NCI-H2227 (cell line): ENCODE data around the gene RUNX3.

Experiments used
- DNase-seq: peaks from one replicate; lab custom pipeline; 2025; ENCODE audit not compliant: unreplicated experiment; lab: John Stamatoyannopoulos, UW

Gene RUNX3

DNA sequence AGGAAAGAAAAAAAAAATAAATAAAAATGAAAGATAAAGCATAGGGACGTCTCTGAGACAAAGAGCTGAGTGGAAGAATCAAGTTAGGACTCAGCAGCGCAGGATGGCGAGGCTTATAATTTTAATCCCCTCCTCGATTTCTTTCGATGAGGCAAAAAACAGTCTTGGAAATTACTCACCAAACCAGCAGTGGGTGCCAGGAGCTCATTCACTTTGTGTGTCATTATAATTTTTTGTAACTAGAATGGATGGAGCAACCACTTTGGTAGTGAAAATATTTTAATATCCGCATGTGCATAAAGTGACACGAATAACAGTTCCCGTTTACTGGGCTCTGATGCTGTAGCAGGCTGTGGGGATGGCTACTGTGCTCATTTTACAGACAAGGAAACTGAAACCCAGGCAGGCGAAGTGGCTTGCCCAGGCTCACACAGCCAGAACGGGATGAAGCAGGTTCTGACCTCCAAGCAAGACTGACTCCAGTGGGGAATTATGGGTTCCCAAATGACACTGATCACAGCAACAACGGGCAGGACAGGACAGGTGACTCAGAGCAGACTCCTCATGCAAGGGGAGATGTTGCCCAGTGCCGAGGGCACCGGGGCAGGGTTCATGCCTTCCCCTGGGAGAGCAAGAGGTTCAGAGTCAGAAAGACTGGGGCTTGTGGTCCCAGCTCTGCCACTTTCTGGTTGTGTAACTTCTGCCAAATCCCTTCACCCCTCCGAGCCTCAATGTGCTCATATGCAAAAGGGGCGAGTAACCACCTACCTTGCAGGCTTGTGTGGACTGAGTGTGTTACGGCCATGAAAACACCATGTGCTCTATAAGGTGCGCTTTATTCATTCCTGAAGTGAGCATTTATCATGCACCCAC is 63.6 kb downstream of the RUNX3 start:
- no peak for DNase-seq

DNA sequence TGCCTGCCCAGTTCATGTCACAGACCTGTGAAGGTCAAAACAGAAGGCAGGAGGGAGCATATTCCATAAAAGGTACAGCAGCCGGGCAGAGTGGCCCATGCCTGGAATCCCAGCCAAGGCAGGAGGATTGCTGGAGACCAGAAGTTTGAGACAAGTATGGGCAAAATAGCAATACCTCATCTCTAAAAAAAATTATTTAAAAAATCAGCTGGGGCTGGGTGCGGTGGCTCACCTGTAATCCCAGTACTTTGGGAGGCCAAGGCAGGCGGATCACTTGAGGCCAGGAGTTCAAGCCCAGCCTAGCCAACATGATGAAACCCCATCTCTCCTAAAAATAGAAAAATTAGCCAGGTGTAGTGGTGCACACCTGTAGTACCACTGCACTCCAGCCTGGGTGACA is 64.5 kb downstream of the RUNX3 start:
- no peak for DNase-seq

DNA sequence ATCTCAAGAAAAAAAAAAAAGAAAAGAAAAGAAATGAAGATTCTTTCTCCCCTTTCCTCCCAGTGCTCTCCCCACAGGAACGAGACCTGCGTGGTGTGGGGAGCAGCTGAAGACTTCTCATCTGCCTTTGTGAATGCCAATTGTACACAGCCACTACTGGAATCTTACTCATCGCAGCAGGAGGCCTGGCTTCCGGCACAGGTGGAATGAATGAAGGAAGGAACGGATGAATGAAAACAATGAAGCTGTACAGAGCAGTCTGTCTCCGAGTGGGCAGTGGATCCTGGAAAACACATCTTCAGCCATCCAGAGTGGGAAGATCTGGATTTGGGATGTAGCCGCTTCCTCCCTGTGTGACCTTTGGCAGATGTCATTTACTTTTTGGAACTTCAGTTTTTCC is 64.9 kb downstream of the RUNX3 start:
- no peak for DNase-seq

DNA sequence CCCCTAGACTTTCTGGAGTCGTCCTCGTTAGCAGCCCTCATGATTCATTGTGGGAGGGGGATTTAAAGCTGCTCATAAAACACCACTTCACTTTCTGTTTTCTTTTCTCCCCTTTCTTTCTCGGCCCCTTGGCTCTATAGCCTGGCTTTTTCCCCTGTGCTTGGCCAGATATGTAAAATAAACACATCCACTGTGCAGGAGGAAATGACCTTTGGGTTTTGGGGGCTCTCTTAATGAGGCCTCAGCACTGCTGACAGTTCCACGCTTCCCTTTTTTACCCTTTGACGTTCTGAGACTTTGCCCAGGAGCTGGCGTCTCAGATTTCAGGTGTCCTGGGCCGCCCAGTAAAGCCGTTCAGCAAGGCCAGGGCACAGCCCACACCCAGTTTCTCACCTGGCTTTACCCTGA is 65.7 kb downstream of the RUNX3 start:
- no peak for DNase-seq

DNA sequence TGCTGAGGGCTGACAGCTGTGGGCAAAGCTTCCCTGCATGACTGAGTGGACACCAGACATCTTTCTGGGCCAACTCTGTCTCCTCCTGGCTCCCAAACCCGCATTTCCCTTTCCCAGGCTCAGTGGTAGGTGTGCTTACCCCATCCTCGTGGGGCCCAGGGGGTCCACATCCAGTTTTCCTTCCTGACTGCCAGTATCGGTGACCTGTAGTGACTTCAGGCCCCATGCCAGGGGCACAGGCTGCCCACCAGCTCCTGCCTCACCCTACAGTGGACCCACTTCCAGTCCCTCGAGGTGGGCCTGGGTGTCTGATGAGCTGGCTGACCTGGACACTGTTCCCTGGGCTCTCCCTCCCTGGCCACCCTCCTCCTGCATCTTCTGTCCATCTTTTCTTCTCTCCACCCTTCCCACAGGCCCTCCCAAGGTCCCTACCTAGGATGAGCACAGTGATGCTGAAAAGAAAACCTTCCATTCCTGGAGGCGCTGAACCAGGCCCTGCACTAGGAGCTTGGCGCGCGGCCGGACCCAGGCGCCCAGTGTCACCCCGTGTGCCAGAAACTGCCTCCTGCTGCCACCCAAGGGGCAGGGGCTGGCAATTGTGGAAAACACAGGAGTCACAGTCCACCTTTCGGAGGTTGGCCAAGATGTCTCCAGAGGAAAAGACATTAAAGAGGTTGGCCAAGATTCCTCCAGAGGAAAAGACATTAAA is 67.1 kb downstream of the RUNX3 start:
- DNase-seq = no peak

DNA sequence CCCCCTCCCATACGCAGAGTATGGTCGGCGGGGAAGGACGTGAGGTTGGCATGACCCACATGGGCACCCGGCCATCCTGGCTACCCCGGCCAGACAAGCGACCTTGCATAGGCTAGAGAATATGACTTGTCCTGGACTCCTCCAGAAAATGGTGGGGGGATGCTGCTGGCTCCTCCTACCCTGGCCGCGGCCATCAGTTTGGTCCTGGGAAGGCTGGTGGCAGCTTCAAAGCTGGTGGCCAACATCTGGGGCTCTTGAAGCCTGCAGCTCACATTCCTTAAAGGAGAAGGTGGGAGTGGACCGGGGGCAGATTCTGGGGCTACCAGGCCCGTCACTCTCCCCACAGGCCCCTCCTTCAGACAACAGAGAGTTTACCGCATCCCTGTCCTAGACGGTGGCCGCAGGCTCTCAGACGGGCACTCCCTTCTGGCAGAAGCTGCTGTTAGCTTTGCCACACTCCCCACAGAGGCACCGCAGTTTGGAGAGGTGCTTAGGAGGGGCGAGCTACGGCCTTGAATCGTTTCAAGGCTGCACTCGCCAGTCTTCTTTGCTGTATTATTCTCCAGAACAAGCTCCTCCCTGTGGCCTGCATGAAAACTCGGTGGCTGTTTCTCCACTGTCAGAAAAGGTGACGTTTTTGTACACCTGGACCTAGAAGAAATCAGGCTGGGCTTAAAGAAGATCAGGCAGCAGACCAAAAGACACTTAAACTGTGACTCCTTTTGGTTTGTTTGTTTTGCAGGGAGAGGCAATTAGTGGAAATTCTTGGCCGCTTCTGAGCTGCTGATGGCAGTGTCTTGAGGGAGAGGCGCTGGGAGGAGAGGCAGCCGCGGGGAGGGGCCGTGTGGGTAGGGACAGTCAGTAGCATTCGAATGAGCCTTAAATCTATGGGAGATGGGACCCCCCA is 68.0 kb downstream of the RUNX3 start:
- DNase-seq = peak; percentile 19

DNA sequence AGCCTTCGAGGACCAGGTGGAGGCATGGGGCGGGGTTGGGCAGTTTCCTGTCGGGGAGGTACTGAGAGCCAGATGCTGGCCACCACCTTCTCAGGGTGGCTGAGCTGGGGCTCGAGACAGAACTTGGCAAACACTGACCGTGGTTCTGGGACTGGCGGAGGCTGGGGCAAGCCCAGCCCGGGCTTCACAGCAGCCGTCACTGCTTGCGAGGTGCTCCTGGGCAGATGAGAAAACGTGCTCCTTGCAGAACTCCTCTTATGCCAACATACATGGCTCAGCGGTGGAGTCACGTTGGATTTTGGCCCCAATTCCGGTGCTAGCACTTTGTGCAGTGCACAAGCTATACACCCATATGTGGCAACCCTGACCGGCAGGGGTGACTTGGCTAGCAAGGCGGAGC is 69.2 kb downstream of the RUNX3 start:
- no peak for DNase-seq

DNA sequence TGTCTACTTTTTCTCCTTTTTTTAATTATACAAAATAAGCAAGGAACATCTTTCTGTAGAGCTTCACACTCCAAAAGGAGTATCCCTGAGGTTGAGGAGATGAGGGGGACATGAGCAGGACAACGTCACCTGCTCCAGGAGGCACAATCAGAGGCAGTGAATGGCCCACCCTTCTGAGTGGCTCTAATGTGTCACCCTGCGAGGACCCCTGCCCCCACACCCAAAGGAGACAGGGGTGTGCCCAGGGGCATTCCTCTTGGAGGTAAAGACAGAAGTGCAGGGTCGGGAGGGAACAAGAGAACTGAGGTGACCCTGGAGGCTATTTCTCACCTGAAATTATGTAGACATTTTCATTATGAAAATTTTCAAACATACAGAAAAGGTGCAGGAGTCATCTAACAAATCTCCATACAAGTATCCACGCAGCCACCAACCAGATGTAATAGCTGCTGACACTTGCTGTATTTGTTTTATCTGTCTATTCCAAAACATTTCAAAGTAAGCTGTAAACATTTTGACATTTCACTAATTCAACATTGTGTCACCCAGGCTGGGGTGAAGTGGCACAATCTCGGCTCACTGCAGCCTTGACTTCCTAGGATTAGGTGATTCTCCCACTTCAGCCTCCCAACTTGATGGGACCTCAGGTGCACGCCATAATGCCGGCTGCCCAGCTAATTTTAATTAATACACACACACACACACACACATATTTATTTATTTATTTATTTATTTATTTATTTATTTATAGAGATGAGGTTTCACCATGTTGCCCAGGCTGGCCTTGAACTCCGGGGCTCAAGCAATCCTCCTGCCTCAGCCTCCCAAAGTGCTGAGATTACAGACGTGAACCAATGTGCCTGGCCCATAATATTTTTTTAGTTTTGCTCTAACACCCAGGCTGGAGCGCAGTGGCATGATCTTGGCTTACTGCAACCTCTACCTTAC is 70.7 kb downstream of the RUNX3 start:
- no peak for DNase-seq

DNA sequence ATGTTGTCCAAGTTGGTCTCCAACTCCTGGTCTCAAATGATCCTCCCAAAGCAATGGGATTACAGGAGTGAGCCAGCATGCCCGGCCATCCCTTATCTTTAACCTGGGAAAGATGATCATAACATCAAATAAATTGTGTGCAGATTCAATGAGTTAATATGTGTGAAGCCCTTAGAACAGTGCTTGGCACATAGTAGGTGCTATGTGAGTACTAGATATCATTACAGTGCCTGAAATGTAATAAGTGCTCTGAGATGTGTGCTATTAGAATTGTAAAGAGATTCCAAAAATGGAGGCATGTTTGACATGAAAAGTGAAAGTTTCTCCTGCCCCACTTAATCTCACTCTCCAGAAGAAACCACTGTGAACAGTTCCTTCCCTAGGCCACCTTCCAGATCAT is 71.8 kb downstream of the RUNX3 start:
- no peak for DNase-seq

DNA sequence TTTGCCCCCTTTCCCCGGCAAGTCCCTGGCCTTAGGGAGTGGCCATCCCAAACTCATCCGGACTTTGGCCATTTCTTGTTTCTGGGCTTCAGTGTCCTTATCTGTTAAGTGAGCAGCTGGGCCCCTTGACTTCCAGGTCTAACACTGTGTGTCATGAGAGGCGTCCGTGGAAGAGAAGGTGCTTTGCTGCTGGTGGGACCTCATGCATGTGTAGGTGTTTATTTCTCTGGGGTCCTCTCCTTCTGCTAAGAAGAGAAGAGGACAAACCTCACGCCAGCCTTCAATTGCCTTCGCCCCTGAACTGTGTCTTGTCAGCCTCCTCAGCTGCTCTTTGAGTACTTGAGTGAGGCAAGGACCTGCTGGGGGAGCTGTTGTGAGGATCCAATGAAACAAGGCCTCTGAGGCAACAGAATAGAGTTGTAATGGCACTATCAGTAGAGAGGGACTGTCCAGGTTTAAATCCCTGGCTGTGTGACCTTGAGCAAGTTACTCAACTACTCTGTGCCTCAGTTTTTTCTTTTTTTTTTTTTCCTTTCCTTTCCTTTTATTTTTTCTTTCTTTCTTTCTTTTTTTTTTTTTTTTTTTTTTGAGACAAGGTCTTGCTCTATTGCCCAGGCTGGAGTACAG is 72.5 kb downstream of the RUNX3 start:
- DNase-seq = no peak

DNA sequence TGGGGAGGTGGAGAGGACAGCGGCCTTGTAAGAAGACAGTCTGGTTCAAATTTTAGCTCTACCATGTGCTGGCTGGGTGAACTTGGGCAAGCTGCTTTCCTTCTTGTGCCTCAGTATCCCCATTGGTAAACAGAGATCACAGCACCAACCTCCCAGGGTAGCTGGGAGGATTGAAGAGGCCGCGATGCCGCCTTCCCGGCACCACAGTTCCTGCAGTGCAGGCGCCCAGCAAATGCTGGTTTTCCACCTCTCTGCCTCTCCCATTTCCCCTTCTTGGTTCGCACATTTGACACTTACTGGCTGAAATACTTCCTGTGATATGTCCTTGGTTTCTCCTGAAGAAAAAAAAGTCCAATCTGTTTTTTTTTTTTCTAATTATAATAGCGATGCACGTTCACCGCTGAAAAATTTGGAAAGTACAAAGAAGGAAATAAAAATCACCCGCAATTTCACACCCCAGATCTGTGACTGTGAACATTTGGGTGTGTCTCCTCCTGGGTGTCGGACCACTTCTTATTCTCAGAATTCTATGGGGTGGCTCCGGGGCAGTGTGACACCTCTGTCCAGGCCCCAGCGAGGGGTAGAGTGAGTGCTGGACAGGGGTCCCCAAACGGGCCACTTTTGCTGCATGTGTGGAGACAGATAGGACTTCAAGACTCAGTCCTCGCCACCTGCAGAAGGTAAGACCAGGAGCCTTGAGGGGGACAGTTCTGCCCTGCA is 73.1 kb downstream of the RUNX3 start:
- no peak for DNase-seq

DNA sequence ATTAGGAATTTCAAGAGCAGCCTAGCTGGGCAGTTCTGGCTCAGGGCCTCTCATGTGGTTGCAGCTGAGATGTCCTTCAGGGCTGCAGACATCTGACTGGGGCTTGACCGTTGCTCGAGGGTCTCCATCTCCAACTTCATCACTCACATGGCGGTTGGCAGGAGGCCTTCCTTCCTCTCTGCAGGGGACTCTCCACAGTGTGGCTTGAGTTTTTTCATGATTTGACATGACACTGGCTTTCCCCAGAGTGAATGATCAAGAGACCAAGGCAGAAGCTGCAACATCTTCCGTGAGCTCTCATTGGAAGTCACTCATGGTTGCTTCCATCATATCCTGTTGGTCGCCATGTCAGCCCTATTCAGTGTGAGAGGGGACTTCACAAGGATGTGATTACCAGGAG is 74.6 kb downstream of the RUNX3 start:
- no peak for DNase-seq

DNA sequence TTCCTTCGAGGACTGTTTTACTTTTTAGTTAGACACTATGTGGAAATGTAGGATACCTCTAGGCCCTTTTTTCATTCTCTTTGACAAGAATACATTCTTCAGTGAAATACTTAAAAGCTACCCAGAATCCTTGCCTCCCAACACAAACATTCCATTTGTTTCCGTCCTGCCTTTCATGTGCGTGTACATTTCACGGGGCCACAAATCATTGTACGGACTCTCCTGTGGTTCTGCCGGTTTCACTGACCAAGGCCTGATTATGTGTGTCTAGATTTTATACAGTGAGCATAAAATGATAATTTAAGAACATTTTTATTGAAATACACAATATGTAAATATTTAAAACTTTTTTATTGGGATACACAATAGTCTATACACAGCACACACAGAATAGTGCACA is 76.4 kb downstream of the RUNX3 start:
- no peak for DNase-seq

DNA sequence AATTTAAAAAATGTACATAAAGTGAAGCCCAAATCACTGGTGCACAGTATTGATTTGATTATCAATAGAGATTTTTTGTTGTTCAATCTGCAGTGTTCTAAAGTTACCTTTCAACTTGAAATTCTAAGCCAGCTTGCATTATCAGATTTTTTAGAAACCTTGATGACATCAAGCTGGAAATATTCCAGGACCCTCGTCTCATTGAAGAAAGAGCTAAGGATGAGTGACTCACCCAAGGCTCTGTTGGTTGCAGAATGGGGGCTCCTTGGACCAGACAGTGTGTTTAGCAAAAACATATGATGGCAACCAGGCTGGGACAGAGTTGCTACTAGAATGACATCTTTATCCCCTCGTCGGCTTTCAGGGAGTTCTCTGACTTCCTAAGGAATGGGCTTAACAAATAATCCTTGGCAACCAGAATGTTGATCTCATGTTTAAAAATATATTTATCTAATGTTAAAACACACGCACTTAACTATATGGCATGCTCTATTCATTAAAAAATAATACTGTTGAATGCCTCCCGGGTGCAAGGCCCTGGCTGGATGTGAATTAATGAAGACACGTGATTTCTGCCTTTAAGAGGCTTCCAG is 79.7 kb downstream of the RUNX3 start:
- DNase-seq = no peak

DNA sequence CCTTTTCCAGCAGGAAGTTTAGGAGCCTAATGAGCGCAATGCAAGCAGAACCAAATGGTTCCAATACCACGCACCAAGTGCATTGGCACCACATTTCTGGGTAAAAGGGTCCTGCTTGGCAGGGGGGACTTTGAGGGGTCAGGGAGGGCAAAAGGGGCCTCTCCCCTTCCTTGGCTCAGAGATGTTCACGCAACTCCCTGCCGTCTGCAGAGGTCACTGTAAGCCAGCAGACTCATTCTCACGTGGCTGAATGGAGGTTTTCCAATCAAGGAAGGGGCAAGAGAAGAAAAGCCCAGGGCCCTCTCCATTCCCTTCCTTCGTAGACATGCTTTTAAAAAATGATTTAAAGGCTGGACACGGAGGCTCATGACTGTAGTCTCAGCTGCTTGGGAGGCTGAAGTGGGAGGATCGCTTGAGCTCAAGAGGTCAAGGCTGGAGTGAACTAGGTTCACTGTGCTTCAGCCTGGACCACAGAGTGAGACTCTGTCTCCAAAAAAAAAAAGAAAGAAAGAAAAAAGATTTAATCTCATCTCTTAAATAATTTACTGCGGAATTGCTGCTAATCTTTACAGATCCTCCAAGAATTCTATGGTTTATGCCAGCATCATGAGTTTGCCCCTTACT is 80.3 kb downstream of the RUNX3 start:
- no peak for DNase-seq
